AG04450 (cell line): ENCODE data around the gene LRP2BP. TPM values are rescaled to one million over a fixed set of nuclear protein-coding genes. Genes with fewer than 3 reads are reported as not detected.
"Not testable (repeated sequence)": the region's sequence is repeated elsewhere in the genome, so short reads cannot be mapped to it uniquely, and the experiment has no call there.

Experiments used
- CTCF ChIA-PET: fragments of 300-600, 350-600 bp; formaldehyde crosslinking; extraction: SDS; loops from one replicate; lab custom pipeline; 2022; ENCODE audit warnings: antibody characterized with exemption, inconsistent platforms; lab: Charles Lee
- POLR2A ChIA-PET: fragments of 350-600 bp; formaldehyde crosslinking; extraction: SDS; loops from one replicate; lab custom pipeline; 2021; ENCODE audit warnings: antibody characterized with exemption, inconsistent platforms; lab: Yijun Ruan, JAX
- DNase-seq: peaks from one replicate; pipeline ENCODE4 v3.0.0-alpha.2; 2011; ENCODE audit warnings: low read depth, low spot score
- H3K27ac ChIP-seq: one replicate; pipeline ENCODE4 v1.5.1; 2012; ENCODE audit warnings: low read depth, low read length, control low read depth
- H3K27me3 ChIP-seq: one replicate; pipeline ENCODE4 v1.6.0; 2012; ENCODE audit warnings: low read length; ENCODE audit not compliant: control insufficient read depth, insufficient read depth
- H3K4me3 ChIP-seq: 2 replicates; pipeline ENCODE4 v1.5.1; 2011; ENCODE audit warnings: mild to moderate bottlenecking, low read depth, low read length, control low read depth
- H3K9me3 ChIP-seq: 2 replicates; pipeline ENCODE4 v1.5.1; 2012; ENCODE audit warnings: low read length; ENCODE audit not compliant: control insufficient read depth, insufficient read depth
- CTCF ChIP-seq: IDR thresholded peaks from 2 replicates; pipeline ENCODE4 v1.5.1; 2011; ENCODE audit warnings: low read depth, low read length, control low read depth, inconsistent platforms
- polyA plus RNA-seq: library from polyadenylated mRNA; depleted of rRNA; stranded (reverse); fragments of >200 nt; gene quantifications from 2 replicates; pipeline ENCODE4 v1.2.3, GENCODE V29; 2011

The LRP2BP gene
- polyA plus RNA-seq, 1 experiment = 0.05 TPM

- Histone ChIP-seq H3K27me3 (no peaks in the 10 kb centered on the region), H3K9me3 (peaks cover 9% of the 10 kb centered on the region; the same call in 1 of the 2 replicates), H3K4me3 (no peak overlapping the region), H3K27ac (no peak overlapping the region)
- ChIA-PET POLR2A (no interaction called here), CTCF (interaction anchor here (0.9 kb wide), 1 partner anchor 16 kb away, joined by 3 read pairs; no protein-coding TSS in a partner anchor)
- DNase-seq = no peak
- no peak for TF ChIP-seq CTCF
Observed at GRCh38 chr4:185328586-185328985, 67.1 kb downstream of the LRP2BP start.

GRCh38 chr4:185325721-185326120, 70.0 kb downstream of the LRP2BP start:
- H3K9me3 ChIP-seq, CTCF ChIA-PET, DNase-seq, H3K27ac ChIP-seq, H3K4me3 ChIP-seq, POLR2A ChIA-PET, H3K27me3 ChIP-seq: not testable (repeated sequence)

GRCh38 chr4:185324361-185324760, 71.4 kb downstream of the LRP2BP start:
- H3K27me3 ChIP-seq, CTCF ChIA-PET, POLR2A ChIA-PET, H3K9me3 ChIP-seq, H3K27ac ChIP-seq, H3K4me3 ChIP-seq, DNase-seq: not testable (repeated sequence)

- Histone ChIP-seq H3K27ac (no peak overlapping the region), H3K27me3 (no peaks in the 10 kb centered on the region), H3K4me3 (no peak overlapping the region), H3K9me3 (no peaks in the 10 kb centered on the region; the same call in 1 of the 2 replicates)
- ChIA-PET POLR2A (no interaction called here), CTCF (no interaction called here)
- TF ChIP-seq CTCF = no peak
- DNase-seq = no peak
Observed at GRCh38 chr4:185323606-185324005, 72.1 kb downstream of the LRP2BP start.

- ChIA-PET CTCF (interaction anchor here (1.1 kb wide), 1 partner anchor 139 kb away, joined by 5 read pairs; no protein-coding TSS in a partner anchor), POLR2A (no interaction called here)
- H3K4me3 ChIP-seq = no peak overlapping the region
- H3K27ac ChIP-seq = no peak overlapping the region
- H3K9me3 ChIP-seq = no peaks in the 10 kb centered on the region; the same call in 1 of the 2 replicates
- H3K27me3 ChIP-seq = no peaks in the 10 kb centered on the region
- TF ChIP-seq CTCF = no peak
- no peak for DNase-seq
Observed at GRCh38 chr4:185322803-185323202, 72.9 kb downstream of the LRP2BP start.

- Histone ChIP-seq H3K27me3 (no peaks in the 10 kb centered on the region), H3K27ac (no peak overlapping the region), H3K9me3 (no peaks in the 10 kb centered on the region), H3K4me3 (no peak overlapping the region)
- TF ChIP-seq CTCF = no peak
- DNase-seq = no peak
- ChIA-PET POLR2A (no interaction called here), CTCF (no interaction called here)
Observed at GRCh38 chr4:185318679-185319078, 77.0 kb downstream of the LRP2BP start.
